GM21515 (cell line): Measurements from ENCODE around the gene SAT1.

Experiments used
- ATAC-seq: cut with Tn5 transposase; IDR thresholded peaks from one replicate; pipeline ENCODE4 v1.9.1; 2021; ENCODE audit not compliant: unreplicated experiment

The SAT1 gene

DNA sequence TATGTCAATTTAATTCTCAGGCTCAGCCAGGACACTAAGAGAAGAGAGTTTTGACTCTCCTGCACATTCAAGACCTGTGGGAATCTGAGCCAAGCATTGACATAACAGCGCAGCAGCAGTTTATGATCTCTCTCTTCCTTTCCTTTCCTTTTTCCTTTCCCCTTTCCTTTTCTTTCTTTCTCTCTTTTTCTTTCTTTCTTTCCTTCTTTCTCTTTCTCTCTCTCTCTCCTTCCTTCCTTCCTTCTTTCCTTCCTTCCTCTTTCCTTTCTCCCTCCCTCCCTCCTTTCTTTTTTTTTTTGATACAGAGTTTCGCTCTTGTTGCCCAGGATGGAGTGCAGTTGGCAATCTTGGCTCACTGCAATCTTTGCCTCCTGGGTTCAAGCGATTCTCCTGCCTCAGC, 21.6 kb downstream of the SAT1 start:
- no peak for ATAC-seq

- no peak for ATAC-seq
These were observed 22.4 kb downstream of the SAT1 start for GRCh38 chrX:23805389-23805788.

DNA sequence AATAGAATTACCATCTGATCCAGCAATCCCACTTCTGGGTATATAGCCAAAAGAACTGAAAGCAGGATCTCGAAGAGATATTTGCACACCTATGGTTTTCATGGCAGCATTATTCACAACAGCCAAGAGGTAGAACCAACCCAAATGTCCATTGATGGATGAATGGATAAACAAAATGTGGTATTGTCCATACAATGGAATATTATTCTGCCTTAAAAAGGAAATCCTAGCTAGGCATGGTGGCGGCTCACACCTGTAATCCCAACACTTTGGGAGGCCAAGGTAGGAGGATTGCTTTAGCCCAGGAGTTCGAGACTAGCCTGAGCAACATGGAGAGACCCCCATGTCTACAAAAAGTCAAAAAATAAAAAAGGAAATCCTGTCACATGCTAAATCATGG, 27.3 kb downstream of the SAT1 start:
- ATAC-seq = no peak

DNA sequence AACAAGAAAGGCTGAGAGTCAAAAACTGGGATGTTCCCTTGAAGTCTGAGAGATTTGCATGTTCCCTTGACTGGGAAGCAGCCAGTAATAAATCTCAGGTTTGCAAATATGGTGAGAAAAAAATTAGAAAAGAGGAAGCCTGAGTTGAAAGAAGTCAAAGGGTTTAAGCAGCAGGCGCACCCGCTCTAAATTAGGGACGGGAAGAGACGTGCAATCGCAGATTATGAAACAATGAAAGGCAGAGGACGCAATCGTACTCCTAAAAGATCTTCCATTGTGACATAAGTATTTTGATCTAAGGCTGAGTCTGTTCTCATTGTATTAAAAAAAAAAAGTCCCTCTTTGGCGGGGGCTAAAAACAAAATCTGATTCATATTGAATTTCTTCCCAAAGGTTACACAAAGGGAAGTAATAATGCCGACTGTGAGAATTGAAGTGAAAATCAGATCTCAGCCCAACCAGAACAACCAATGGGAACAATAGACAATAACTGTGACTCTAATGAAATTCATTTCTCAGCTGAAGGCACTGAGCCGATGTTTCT, 28.2 kb downstream of the SAT1 start:
- no peak for ATAC-seq

DNA sequence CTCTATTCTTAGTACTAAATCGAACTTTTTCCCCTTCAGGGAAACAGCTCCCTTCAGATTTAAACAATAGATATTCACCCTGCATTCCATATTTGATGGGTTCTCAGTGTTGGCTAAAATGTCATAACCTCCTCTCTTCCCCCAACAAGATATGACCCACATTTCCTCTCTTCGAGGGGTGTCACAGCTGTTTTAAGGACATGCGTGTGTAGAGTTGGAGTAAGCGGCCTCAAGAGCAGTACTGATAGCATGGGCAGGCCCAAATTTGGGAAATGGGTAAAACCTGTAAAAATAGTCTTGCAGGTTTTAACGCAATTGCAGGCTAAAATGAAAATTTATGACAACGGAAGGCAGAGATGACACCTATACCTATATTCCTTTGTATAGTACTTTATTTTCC, 28.7 kb downstream of the SAT1 start:
- no peak for ATAC-seq

DNA sequence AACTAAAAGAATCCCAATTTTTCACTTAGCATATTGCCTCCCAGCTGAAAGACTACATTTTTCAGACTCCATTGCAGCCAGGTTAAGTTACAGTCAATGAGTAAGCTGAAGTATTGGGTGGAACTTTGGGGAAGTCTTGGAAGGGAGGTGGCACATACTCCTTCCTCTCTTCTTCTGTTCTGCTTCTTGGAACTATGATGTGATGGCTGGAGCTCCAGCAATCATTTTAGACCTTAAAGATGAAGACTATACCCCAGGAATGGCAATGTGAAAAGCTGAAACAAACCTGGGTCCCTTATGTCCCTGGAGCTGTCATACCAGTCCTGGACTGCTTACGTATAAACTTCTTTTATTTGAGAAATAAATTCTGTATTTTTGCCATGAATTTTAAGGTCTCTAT, 30.8 kb downstream of the SAT1 start:
- no peak for ATAC-seq

- ATAC-seq = no peak
These were observed 32.4 kb downstream of the SAT1 start for GRCh38 chrX:23815376-23815775.

DNA sequence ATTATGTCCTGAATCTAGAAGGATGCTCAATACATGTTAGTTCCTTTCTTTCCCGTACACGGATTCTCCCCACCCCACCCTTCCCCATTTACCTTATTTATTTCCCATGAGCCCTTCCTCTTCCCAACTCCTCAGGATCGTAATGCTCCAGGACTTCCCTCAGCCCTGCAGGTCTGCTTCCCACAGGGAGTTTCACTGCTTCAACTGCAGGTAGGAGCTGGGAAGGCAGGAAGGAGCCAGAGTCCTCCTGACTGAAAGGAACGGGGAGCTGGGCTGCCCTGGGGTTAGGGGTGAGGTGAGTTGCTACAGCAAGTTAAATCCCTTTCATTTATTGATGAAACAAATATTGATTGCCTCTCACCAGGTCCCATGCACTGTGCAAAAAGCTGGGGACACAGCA, 33.2 kb downstream of the SAT1 start:
- no peak for ATAC-seq

GRCh38 chrX:23817979-23818336, 35.0 kb downstream of the SAT1 start:
- ATAC-seq = no peak

GRCh38 chrX:23819385-23820234, 36.6 kb downstream of the SAT1 start:
- no peak for ATAC-seq

- no peak for ATAC-seq
These were observed 37.3 kb downstream of the SAT1 start for GRCh38 chrX:23820235-23820782.

DNA sequence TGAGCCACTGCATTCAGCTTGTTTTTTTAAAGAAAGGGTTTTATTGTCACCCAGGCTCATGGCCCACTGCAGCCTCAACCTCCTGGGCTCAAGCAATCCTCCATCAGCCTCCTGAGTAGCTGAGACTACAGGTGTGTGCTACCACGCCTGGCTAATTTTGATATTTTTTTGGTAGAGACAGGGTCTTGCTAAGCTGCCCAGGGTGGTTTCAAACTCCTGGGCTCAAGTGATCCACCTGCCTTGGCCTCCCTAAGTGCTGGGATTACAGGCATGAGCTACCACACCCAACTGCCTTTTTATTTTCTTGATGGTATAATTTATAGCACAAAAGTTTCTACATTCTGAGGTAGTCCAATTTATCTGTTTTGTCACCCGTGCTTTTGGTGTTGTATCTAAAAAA, 38.9 kb downstream of the SAT1 start:
- no peak for ATAC-seq

DNA sequence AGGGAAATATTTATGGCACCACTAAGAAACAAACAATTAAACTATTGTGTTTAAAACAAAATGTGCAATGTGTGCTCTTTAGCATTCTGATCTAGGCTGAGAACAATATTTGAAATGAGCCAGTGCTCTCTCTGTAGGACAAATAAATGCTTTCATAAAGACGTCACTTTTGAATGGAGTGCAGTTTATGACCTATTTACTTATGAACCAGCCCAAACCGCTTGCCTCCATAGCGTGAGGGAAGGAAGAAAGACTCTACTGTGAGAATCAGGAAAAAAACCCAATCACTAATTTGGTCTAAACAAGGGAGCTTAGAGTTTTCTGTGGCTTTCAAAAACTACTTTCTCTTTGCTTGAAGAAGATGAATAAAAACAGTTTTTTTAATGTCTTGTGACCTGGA, 39.4 kb downstream of the SAT1 start:
- no peak for ATAC-seq

GRCh38 chrX:23822841-23823240, 39.9 kb downstream of the SAT1 start:
- ATAC-seq = no peak

GRCh38 chrX:23825675-23826074, 42.7 kb downstream of the SAT1 start:
- no peak for ATAC-seq

GRCh38 chrX:23826216-23826615, 43.2 kb downstream of the SAT1 start:
- ATAC-seq = no peak

- no peak for ATAC-seq
These were observed 43.7 kb downstream of the SAT1 start for GRCh38 chrX:23826653-23827052.

DNA sequence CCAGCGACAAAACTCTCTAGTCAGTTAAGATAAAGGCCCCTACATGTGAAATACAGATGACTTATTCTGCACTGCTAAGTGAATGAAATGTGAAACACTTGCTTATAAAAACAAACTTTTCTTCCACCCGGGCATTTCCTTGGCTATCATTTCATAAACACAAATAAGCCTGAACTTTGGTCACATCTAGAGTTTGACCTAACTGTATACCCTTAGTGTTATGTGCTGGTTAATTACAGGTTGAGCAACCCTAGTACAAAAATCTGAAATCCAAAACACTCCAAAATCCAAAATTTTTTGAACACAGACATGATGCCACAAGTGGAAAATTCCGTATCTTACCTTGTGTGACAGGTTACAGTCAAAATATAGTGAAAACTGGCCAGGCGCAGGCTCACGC, 45.9 kb downstream of the SAT1 start:
- ATAC-seq = no peak

GRCh38 chrX:23832721-23833120, 49.7 kb downstream of the SAT1 start:
- ATAC-seq = no peak
